OCI-LY7 (cell line): ENCODE results near the gene GIMAP8. TPM values are rescaled to one million over a fixed set of nuclear protein-coding genes. Genes with fewer than 3 reads are reported as not detected.
"Not testable (repeated sequence)": the region's sequence is repeated elsewhere in the genome, so short reads cannot be mapped to it uniquely, and the experiment has no call there.

Experiments
- BruUV-seq: library from RNA; stranded (reverse); fragments of 400-500 nt; replicated peaks from 2 replicates; lab custom pipeline; 2021; lab: Mats Ljungman, UMichigan
- CTCF ChIA-PET: fragments of 300-600 bp; sonication (Branson Sonifier 250); formaldehyde crosslinking; loops from one replicate; lab custom pipeline; 2022; ENCODE audit warnings: antibody characterized with exemption; ENCODE audit not compliant: unreplicated experiment; lab: Charles Lee
- POLR2A ChIA-PET: fragments of 300-600 bp; sonication (Branson Sonifier 250); formaldehyde crosslinking; loops from one replicate; lab custom pipeline; 2022; ENCODE audit warnings: antibody characterized with exemption; lab: Charles Lee
- DNase-seq: peaks from one replicate; pipeline ENCODE4 v3.0.0-alpha.2; 2015; ENCODE audit warnings: low spot score
- H2AFZ ChIP-seq: fragments of 200-600 bp; sonication (generic), shearing (Covaris generic); 2 replicates; pipeline ENCODE4 v1.6.1; 2014; ENCODE audit warnings: mild to moderate bottlenecking, antibody characterized with exemption, low read length, moderate library complexity
- H3K27ac ChIP-seq: fragments of 200-600 bp; sonication (generic); 2 replicates; pipeline ENCODE4 v1.5.1; 2014; ENCODE audit warnings: mixed run types, low read depth, mild to moderate bottlenecking, moderate library complexity, low read length, inconsistent platforms; ENCODE audit not compliant: poor library complexity, severe bottlenecking
- H3K36me3 ChIP-seq: fragments of 200-600 bp; sonication (generic); 2 replicates; pipeline ENCODE4 v1.6.1; 2014; ENCODE audit warnings: mild to moderate bottlenecking, antibody characterized with exemption, low read length, moderate library complexity, mixed read lengths; ENCODE audit not compliant: insufficient read depth
- H3K4me1 ChIP-seq: fragments of 200-600 bp; sonication (generic); 2 replicates; pipeline ENCODE4 v1.5.1; 2014; ENCODE audit warnings: mild to moderate bottlenecking, low read length; ENCODE audit not compliant: insufficient read depth, poor library complexity, severe bottlenecking
- H3K4me2 ChIP-seq: fragments of 200-600 bp; sonication (generic); 2 replicates; pipeline ENCODE4 v1.6.1; 2014; ENCODE audit warnings: mild to moderate bottlenecking, low read length
- H3K4me3 ChIP-seq: fragments of 200-600 bp; sonication (generic); 2 replicates; pipeline ENCODE4 v1.5.1; 2014; ENCODE audit warnings: mild to moderate bottlenecking, low read depth, low read length; ENCODE audit not compliant: poor library complexity, severe bottlenecking
- H3K79me2 ChIP-seq: fragments of 200-600 bp; sonication (generic); 2 replicates; pipeline ENCODE4 v1.6.1; 2016; ENCODE audit warnings: low read depth, mild to moderate bottlenecking, low read length, moderate library complexity, mixed read lengths; ENCODE audit not compliant: insufficient read depth
- H3K9me2 ChIP-seq: fragments of 200-600 bp; sonication (generic); 2 replicates; pipeline ENCODE4 v1.6.1; 2016; ENCODE audit warnings: mild to moderate bottlenecking, low read length, mixed read lengths; ENCODE audit not compliant: insufficient read depth
- H3K9me3 ChIP-seq: fragments of 200-600 bp; sonication (generic); 2 replicates; pipeline ENCODE4 v1.6.1; 2014; ENCODE audit warnings: mild to moderate bottlenecking, mixed run types, low read length, mixed read lengths
- H4K20me1 ChIP-seq: fragments of 200-600 bp; sonication (generic); 2 replicates; pipeline ENCODE4 v1.6.1; 2014; ENCODE audit warnings: mild to moderate bottlenecking, antibody characterized with exemption, low read length, moderate library complexity, mixed read lengths; ENCODE audit not compliant: insufficient read depth
- CTCF ChIP-seq: fragments of 200-600 bp; sonication (generic); conservative IDR thresholded peaks from 2 replicates; pipeline ENCODE4 v1.5.1; 2014; ENCODE audit warnings: mild to moderate bottlenecking, antibody characterized with exemption, low read length, moderate library complexity, mixed read lengths
- EZH2phosphoT487 ChIP-seq: fragments of 200-600 bp; sonication (generic); IDR thresholded peaks from 2 replicates; pipeline ENCODE4 v1.6.1; 2018; ENCODE audit warnings: low read depth, borderline replicate concordance, mild to moderate bottlenecking, mixed run types, antibody characterized with exemption, low read length, moderate library complexity, mixed read lengths
- intact Hi-C: fragments of 100-400 bp; cut with micrococcal nuclease; formaldehyde crosslinking; loops from one replicate; pipeline ENCODE4 v1.10.0; 2022; ENCODE audit not compliant: unreplicated experiment
- total RNA-seq, 2 experiments: library from RNA; depleted of rRNA in 1 of 2; stranded (reverse); fragments of >200 nt in 1 of 2; shearing (Covaris generic) in 1 of 2; gene quantifications; 2 replicates each; pipeline ENCODE4 v1.2.3, GENCODE V29; 2014 to 2022

Gene GIMAP8
- total RNA-seq, 2 experiments from 2014 or later, result not detected

GRCh38 chr7:150489782-150490181, 39.4 kb downstream of the GIMAP8 start:
- Histone ChIP-seq H3K79me2 (no peaks in the 10 kb centered on the region), H3K4me3 (no peak overlapping the region), H3K4me2 (no peak overlapping the region), H3K4me1 (no peaks in the 10 kb centered on the region), H3K9me3 (no peaks in the 10 kb centered on the region), H4K20me1 (no peaks in the 10 kb centered on the region), H3K27ac (no peak overlapping the region), H2AFZ (no peak overlapping the region), H3K36me3 (no peaks in the 10 kb centered on the region), H3K9me2 (no peaks in the 10 kb centered on the region)
- ChIA-PET CTCF (no interaction called here), POLR2A (no interaction called here)
- TF ChIP-seq CTCF, result no peak
- TF ChIP-seq EZH2phosphoT487, result no peak
- no TSS peak for BruUV-seq
- DNase-seq, result no peak
- intact Hi-C loops, result no loop called here

GRCh38 chr7:150493442-150493841, 43.0 kb downstream of the GIMAP8 start:
- H3K4me1 ChIP-seq, DNase-seq, H4K20me1 ChIP-seq, H2AFZ ChIP-seq, H3K36me3 ChIP-seq, H3K4me2 ChIP-seq, H3K4me3 ChIP-seq, H3K9me2 ChIP-seq, intact Hi-C loops, H3K79me2 ChIP-seq, CTCF ChIA-PET, BruUV-seq, H3K9me3 ChIP-seq, H3K27ac ChIP-seq: not testable (repeated sequence)
- POLR2A ChIA-PET, result interaction anchor here (0.7 kb wide), 1 partner anchor 18 kb away, joined by 5 read pairs; no protein-coding TSS in a partner anchor

- Histone ChIP-seq H3K79me2 (no peaks in the 10 kb centered on the region), H3K4me1 (no peaks in the 10 kb centered on the region), H4K20me1 (no peaks in the 10 kb centered on the region), H2AFZ (no peak overlapping the region), H3K9me3 (no peaks in the 10 kb centered on the region), H3K27ac (no peak overlapping the region), H3K4me2 (no peak overlapping the region), H3K36me3 (no peaks in the 10 kb centered on the region), H3K4me3 (no peak overlapping the region), H3K9me2 (no peaks in the 10 kb centered on the region)
- POLR2A ChIA-PET, result no interaction called here
- CTCF ChIA-PET, result no interaction called here
- BruUV-seq, result no TSS peak
- intact Hi-C loops, result no loop called here
- TF ChIP-seq CTCF, result no peak
- TF ChIP-seq EZH2phosphoT487, result no peak
- no peak for DNase-seq
Observed at GRCh38 chr7:150502519-150502918, 52.1 kb downstream of the GIMAP8 start.
